Measurements from ENCODE around the gene TBRG4.

- TF ChIP-seq POLR2A (IDR thresholded peaks at IDR 0.05): no peak
- no peak for TF ChIP-seq CTCF (IDR thresholded peaks at IDR 0.05)
These were observed 33.3 kb downstream of the TBRG4 start for GRCh38 chr7:45078125-45078681.
